ENCODE measurements around the gene ERCC5.

ERCC5 gene

DNA sequence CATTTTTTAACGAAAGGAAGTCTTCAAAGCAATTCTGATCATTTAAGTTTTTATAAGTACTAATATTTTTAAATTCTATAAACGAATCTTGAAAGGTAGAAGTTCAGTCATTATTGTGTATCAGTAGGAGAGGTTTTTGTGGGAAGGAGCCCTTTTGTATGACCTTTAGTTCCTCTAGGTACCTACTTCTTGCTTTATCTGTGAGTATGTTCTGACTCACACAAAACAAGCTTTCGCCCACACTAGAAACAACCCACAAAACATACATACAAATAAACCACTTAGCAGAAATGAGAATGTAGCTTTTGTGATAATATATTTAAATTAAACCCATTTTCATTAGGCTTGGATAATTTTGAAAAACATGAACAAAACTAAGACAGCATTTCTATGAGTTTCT is 27.8 kb downstream of the ERCC5 start:
- TF ChIP-seq, protein P1, sequence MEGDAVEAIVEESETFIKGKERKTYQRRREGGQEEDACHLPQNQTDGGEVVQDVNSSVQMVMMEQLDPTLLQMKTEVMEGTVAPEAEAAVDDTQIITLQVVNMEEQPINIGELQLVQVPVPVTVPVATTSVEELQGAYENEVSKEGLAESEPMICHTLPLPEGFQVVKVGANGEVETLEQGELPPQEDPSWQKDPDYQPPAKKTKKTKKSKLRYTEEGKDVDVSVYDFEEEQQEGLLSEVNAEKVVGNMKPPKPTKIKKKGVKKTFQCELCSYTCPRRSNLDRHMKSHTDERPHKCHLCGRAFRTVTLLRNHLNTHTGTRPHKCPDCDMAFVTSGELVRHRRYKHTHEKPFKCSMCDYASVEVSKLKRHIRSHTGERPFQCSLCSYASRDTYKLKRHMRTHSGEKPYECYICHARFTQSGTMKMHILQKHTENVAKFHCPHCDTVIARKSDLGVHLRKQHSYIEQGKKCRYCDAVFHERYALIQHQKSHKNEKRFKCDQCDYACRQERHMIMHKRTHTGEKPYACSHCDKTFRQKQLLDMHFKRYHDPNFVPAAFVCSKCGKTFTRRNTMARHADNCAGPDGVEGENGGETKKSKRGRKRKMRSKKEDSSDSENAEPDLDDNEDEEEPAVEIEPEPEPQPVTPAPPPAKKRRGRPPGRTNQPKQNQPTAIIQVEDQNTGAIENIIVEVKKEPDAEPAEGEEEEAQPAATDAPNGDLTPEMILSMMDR (IDR thresholded peaks at IDR 0.05; ENCODE audit: insufficient read depth, low read length): no peak
- no peak for TF ChIP-seq GABPA (IDR thresholded peaks at IDR 0.05; ENCODE audit: low read depth)
- TF ChIP-seq POLR2AphosphoS5 (IDR thresholded peaks at IDR 0.05; ENCODE audit: low read depth): no peak
- no peak for TF ChIP-seq SPI1 (IDR thresholded peaks at IDR 0.05; ENCODE audit: borderline replicate concordance, low read depth)
- TF ChIP-seq, protein P2, sequence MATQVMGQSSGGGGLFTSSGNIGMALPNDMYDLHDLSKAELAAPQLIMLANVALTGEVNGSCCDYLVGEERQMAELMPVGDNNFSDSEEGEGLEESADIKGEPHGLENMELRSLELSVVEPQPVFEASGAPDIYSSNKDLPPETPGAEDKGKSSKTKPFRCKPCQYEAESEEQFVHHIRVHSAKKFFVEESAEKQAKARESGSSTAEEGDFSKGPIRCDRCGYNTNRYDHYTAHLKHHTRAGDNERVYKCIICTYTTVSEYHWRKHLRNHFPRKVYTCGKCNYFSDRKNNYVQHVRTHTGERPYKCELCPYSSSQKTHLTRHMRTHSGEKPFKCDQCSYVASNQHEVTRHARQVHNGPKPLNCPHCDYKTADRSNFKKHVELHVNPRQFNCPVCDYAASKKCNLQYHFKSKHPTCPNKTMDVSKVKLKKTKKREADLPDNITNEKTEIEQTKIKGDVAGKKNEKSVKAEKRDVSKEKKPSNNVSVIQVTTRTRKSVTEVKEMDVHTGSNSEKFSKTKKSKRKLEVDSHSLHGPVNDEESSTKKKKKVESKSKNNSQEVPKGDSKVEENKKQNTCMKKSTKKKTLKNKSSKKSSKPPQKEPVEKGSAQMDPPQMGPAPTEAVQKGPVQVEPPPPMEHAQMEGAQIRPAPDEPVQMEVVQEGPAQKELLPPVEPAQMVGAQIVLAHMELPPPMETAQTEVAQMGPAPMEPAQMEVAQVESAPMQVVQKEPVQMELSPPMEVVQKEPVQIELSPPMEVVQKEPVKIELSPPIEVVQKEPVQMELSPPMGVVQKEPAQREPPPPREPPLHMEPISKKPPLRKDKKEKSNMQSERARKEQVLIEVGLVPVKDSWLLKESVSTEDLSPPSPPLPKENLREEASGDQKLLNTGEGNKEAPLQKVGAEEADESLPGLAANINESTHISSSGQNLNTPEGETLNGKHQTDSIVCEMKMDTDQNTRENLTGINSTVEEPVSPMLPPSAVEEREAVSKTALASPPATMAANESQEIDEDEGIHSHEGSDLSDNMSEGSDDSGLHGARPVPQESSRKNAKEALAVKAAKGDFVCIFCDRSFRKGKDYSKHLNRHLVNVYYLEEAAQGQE (IDR thresholded peaks at IDR 0.05; ENCODE audit: insufficient replicate concordance, low read depth): no peak
- no peak overlapping the region for H3K27ac ChIP-seq (replicated peaks)
- no peak for DNase-seq (ENCODE audit: low read depth in 1 of 2, low spot score in 1 of 2)

DNA sequence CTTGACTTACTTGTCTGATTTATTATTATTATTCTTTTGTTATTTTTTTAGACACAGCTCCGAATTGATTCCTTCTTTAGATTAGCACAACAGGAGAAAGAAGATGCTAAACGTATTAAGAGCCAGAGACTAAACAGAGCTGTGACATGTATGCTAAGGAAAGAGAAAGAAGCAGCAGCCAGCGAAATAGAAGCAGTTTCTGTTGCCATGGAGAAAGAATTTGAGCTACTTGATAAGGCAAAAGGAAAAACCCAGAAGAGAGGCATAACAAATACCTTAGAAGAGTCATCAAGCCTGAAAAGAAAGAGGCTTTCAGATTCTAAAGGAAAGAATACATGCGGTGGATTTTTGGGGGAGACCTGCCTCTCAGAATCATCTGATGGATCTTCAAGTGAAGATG is 29.4 kb downstream of the ERCC5 start:
- Histone ChIP-seq H3K27ac (replicated peaks) (no peak overlapping the region), H3K4me3 (replicated peaks; ENCODE audit: insufficient read depth, low read length) (no peak overlapping the region), H3K27me3 (ENCODE audit: insufficient read depth, poor library complexity, severe bottlenecking) (no peaks in the 10 kb centered on the region)
- DNase-seq (ENCODE audit: low read depth in 1 of 2, low spot score in 1 of 2): no peak
- TF ChIP-seq, protein P2 (IDR thresholded peaks at IDR 0.05; ENCODE audit: insufficient replicate concordance, low read depth): no peak
- TF ChIP-seq POLR2AphosphoS5 (IDR thresholded peaks at IDR 0.05; ENCODE audit: low read depth) (no peak), GABPA (IDR thresholded peaks at IDR 0.05; ENCODE audit: low read depth) (no peak), SPI1 (IDR thresholded peaks at IDR 0.05; ENCODE audit: borderline replicate concordance, low read depth) (no peak)
- TF ChIP-seq, protein P1 (IDR thresholded peaks at IDR 0.05; ENCODE audit: insufficient read depth, low read length): no peak

More for the DNA sequence above, 27.8 kb downstream of the ERCC5 start:
- no peak overlapping the region for H3K4me3 ChIP-seq (replicated peaks; ENCODE audit: insufficient read depth, low read length)
- H3K27me3 ChIP-seq (ENCODE audit: insufficient read depth, poor library complexity, severe bottlenecking): no peaks in the 10 kb centered on the region

DNA sequence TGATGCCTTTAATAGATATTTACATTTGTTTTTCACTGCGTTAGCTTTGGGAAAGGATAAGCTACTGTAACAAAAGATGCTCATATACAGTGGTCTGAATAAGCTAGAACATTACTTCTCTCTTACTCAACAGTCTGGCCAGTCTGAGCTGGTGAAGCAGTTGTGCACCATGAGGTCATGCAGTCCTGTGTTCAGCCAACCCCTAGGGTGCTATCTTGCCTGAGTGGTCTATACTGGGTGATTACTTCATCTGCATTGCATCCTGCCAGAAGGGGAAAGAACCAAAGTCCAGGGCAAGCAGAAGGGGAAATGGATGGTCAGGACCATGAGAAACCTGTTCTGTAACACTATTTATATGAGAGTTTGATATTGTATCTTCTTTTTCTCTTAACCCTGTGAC is 31.5 kb downstream of the ERCC5 start:
- DNase-seq (ENCODE audit: low read depth in 1 of 2, low spot score in 1 of 2): no peak
- no peak overlapping the region for H3K4me3 ChIP-seq (replicated peaks; ENCODE audit: insufficient read depth, low read length)
- no peaks in the 10 kb centered on the region for H3K27me3 ChIP-seq (ENCODE audit: insufficient read depth, poor library complexity, severe bottlenecking)
- no peak overlapping the region for H3K27ac ChIP-seq (replicated peaks)
- TF ChIP-seq SPI1 (IDR thresholded peaks at IDR 0.05; ENCODE audit: borderline replicate concordance, low read depth): no peak
- TF ChIP-seq POLR2AphosphoS5 (IDR thresholded peaks at IDR 0.05; ENCODE audit: low read depth): 0 out of 2 replicates have a peak, but pooled peaks have one; percentile 24

DNA sequence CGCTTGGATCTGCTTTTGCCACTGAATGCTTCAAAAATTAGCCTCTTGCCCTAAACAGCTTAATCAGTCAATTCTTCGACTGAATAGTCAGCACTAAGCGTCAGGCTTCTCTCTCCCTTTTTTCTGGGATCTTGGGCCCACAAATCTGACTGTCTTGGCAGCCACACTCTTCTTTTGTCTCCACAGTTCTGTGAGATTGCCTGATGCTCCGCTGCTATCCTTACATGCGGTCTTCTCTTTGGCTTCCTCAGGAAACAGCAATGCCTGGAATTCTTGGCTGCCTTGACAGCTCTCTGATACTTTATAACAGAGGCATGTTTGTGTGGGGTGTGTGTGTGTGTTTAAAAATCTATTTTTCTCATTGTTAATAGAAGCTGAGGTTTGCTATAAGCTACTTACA is 32.6 kb downstream of the ERCC5 start:
- TF ChIP-seq SPI1 (IDR thresholded peaks at IDR 0.05; ENCODE audit: borderline replicate concordance, low read depth) (no peak), POLR2AphosphoS5 (IDR thresholded peaks at IDR 0.05; ENCODE audit: low read depth) (no peak)
- TF ChIP-seq, protein P1 (IDR thresholded peaks at IDR 0.05; ENCODE audit: insufficient read depth, low read length): no peak
- no peaks in the 10 kb centered on the region for H3K27me3 ChIP-seq (ENCODE audit: insufficient read depth, poor library complexity, severe bottlenecking)
- no peak for DNase-seq (ENCODE audit: low read depth in 1 of 2, low spot score in 1 of 2)
- H3K27ac ChIP-seq (replicated peaks): no peak overlapping the region
- no peak overlapping the region for H3K4me3 ChIP-seq (replicated peaks; ENCODE audit: insufficient read depth, low read length)
